IPS-18a (cell line): ENCODE measurements around the gene SBSN.
"Not testable (repeated sequence)": the region's sequence is repeated elsewhere in the genome, so short reads cannot be mapped to it uniquely, and the experiment has no call there.

Source experiments
- H3K27ac ChIP-seq: one replicate; pipeline ENCODE4 v1.5.1; 2013; ENCODE audit warnings: low read length
- H3K27me3 ChIP-seq: one replicate; pipeline ENCODE4 v1.6.1; 2013; ENCODE audit warnings: mild to moderate bottlenecking, low read length; ENCODE audit not compliant: control insufficient read depth, insufficient read depth
- H3K36me3 ChIP-seq: one replicate; pipeline ENCODE4 v1.6.1; 2013; ENCODE audit warnings: low read depth, low read length; ENCODE audit not compliant: control insufficient read depth
- H3K4me1 ChIP-seq: one replicate; pipeline ENCODE4 v1.6.1; 2013; ENCODE audit warnings: low read depth, low read length; ENCODE audit not compliant: control insufficient read depth
- H3K4me3 ChIP-seq: one replicate; pipeline ENCODE4 v1.5.1; 2013; ENCODE audit warnings: low read length
- H3K9ac ChIP-seq: one replicate; pipeline ENCODE4 v1.6.1; 2013; ENCODE audit warnings: mild to moderate bottlenecking, low read length, moderate library complexity
- H3K9me3 ChIP-seq: one replicate; pipeline ENCODE4 v1.6.1; 2013; ENCODE audit warnings: low read depth, low read length; ENCODE audit not compliant: control insufficient read depth

SBSN gene

GRCh38 chr19:35493971-35494370, 34.1 kb downstream of the SBSN start:
- Histone ChIP-seq H3K36me3 (peaks cover 7% of the 10 kb centered on the region), H3K4me1 (peaks cover 2% of the 10 kb centered on the region), H3K4me3 (no peak overlapping the region), H3K9me3 (no peaks in the 10 kb centered on the region), H3K9ac (no peak overlapping the region), H3K27me3 (no peaks in the 10 kb centered on the region), H3K27ac (no peak overlapping the region)

GRCh38 chr19:35491836-35492360, 36.2 kb downstream of the SBSN start:
- H3K9ac ChIP-seq, result no peak overlapping the region
- peaks cover 2% of the 10 kb centered on the region for H3K4me1 ChIP-seq
- H3K36me3 ChIP-seq, result no peaks in the 10 kb centered on the region
- H3K4me3 ChIP-seq, result no peak overlapping the region
- no peaks in the 10 kb centered on the region for H3K9me3 ChIP-seq
- no peak overlapping the region for H3K27ac ChIP-seq
- peaks cover 3% of the 10 kb centered on the region for H3K27me3 ChIP-seq

GRCh38 chr19:35490364-35490763, 37.7 kb downstream of the SBSN start, which contains the start of gene KRTDAP:
KRTDAP (minus strand) TSS chr19:35490464; CDS start chr19:35490442, 22 bp downstream.
- Histone ChIP-seq H3K27me3 (peaks cover 5% of the 10 kb centered on the region), H3K36me3 (no peaks in the 10 kb centered on the region), H3K27ac (no peak within 1 kb of the TSS), H3K9ac (no peak within 1 kb of the TSS), H3K4me1 (peaks cover 2% of the 10 kb centered on the region), H3K4me3 (no peak within 1 kb of the TSS), H3K9me3 (no peaks in the 10 kb centered on the region)

- H3K4me1 ChIP-seq, result no peaks in the 10 kb centered on the region
- no peaks in the 10 kb centered on the region for H3K36me3 ChIP-seq
- peaks cover 5% of the 10 kb centered on the region for H3K27me3 ChIP-seq
- H3K9me3 ChIP-seq, result no peaks in the 10 kb centered on the region
- H3K4me3 ChIP-seq, result no peak overlapping the region
- H3K9ac ChIP-seq, result no peak overlapping the region
- H3K27ac ChIP-seq, result no peak overlapping the region
Observed at GRCh38 chr19:35488677-35489076, 39.4 kb downstream of the SBSN start.

- Histone ChIP-seq H3K9ac (no peak overlapping the region), H3K36me3 (no peaks in the 10 kb centered on the region), H3K9me3 (no peaks in the 10 kb centered on the region), H3K27me3 (peaks cover 5% of the 10 kb centered on the region), H3K27ac (no peak overlapping the region), H3K4me1 (no peaks in the 10 kb centered on the region), H3K4me3 (no peak overlapping the region)
Observed at GRCh38 chr19:35487656-35488182, 40.4 kb downstream of the SBSN start.

- H3K27me3 ChIP-seq, result peaks cover 5% of the 10 kb centered on the region
- H3K9me3 ChIP-seq, result no peaks in the 10 kb centered on the region
- no peaks in the 10 kb centered on the region for H3K4me1 ChIP-seq
- no peak overlapping the region for H3K9ac ChIP-seq
- H3K27ac ChIP-seq, result no peak overlapping the region
- no peak overlapping the region for H3K4me3 ChIP-seq
- no peaks in the 10 kb centered on the region for H3K36me3 ChIP-seq
Observed at GRCh38 chr19:35486268-35486708, 41.8 kb downstream of the SBSN start.

- Histone ChIP-seq H3K9ac (no peak overlapping the region), H3K4me1 (no peaks in the 10 kb centered on the region), H3K27me3 (peaks cover 5% of the 10 kb centered on the region), H3K9me3 (no peaks in the 10 kb centered on the region), H3K36me3 (no peaks in the 10 kb centered on the region), H3K4me3 (no peak overlapping the region), H3K27ac (no peak overlapping the region)
Observed at GRCh38 chr19:35484252-35485036, 43.7 kb downstream of the SBSN start.

GRCh38 chr19:35483089-35483488, 45.0 kb downstream of the SBSN start:
- Histone ChIP-seq H3K4me3 (no peak overlapping the region), H3K36me3 (no peaks in the 10 kb centered on the region), H3K9ac (no peak overlapping the region), H3K27ac (no peak overlapping the region), H3K9me3 (no peaks in the 10 kb centered on the region), H3K27me3 (peaks cover 5% of the 10 kb centered on the region), H3K4me1 (no peaks in the 10 kb centered on the region)

GRCh38 chr19:35478794-35479677, 49.1 kb downstream of the SBSN start:
- no peak overlapping the region for H3K27ac ChIP-seq
- H3K4me1 ChIP-seq, result no peaks in the 10 kb centered on the region
- H3K27me3 ChIP-seq, result no peaks in the 10 kb centered on the region
- no peaks in the 10 kb centered on the region for H3K36me3 ChIP-seq
- no peak overlapping the region for H3K9ac ChIP-seq
- no peak overlapping the region for H3K4me3 ChIP-seq
- no peaks in the 10 kb centered on the region for H3K9me3 ChIP-seq

GRCh38 chr19:35476149-35476548, 52.0 kb downstream of the SBSN start:
- no peaks in the 10 kb centered on the region for H3K36me3 ChIP-seq
- H3K27me3 ChIP-seq, result no peaks in the 10 kb centered on the region
- H3K4me1 ChIP-seq, result peaks cover 3% of the 10 kb centered on the region
- H3K27ac ChIP-seq, result no peak overlapping the region
- H3K9me3 ChIP-seq, result no peaks in the 10 kb centered on the region
- H3K9ac ChIP-seq, result no peak overlapping the region
- no peak overlapping the region for H3K4me3 ChIP-seq

GRCh38 chr19:35474594-35474993, 53.5 kb downstream of the SBSN start:
- not testable (repeated sequence) for H3K27ac ChIP-seq, H3K4me1 ChIP-seq, H3K9ac ChIP-seq

More at GRCh38 chr19:35474594-35474993, 53.5 kb downstream of the SBSN start:
- H3K36me3 ChIP-seq, H3K9me3 ChIP-seq, H3K27me3 ChIP-seq, H3K4me3 ChIP-seq: not testable (repeated sequence)
